Activated CD8-positive, alpha-beta memory T cell treated with anti-CD3 and anti-CD28 coated beads, Interleukin-2, amount 50 U/mL, for 24 hours (primary cell): ENCODE results near the gene CCDC78.
A peak's percentile ranks its signal among the peaks of the same experiment; 100 is the strongest.

ENCODE experiments used
- DNase-seq: peaks from one replicate; pipeline ENCODE4 v3.0.0-alpha.2; 2020; ENCODE audit errors: extremely low read depth

The CCDC78 gene

DNA sequence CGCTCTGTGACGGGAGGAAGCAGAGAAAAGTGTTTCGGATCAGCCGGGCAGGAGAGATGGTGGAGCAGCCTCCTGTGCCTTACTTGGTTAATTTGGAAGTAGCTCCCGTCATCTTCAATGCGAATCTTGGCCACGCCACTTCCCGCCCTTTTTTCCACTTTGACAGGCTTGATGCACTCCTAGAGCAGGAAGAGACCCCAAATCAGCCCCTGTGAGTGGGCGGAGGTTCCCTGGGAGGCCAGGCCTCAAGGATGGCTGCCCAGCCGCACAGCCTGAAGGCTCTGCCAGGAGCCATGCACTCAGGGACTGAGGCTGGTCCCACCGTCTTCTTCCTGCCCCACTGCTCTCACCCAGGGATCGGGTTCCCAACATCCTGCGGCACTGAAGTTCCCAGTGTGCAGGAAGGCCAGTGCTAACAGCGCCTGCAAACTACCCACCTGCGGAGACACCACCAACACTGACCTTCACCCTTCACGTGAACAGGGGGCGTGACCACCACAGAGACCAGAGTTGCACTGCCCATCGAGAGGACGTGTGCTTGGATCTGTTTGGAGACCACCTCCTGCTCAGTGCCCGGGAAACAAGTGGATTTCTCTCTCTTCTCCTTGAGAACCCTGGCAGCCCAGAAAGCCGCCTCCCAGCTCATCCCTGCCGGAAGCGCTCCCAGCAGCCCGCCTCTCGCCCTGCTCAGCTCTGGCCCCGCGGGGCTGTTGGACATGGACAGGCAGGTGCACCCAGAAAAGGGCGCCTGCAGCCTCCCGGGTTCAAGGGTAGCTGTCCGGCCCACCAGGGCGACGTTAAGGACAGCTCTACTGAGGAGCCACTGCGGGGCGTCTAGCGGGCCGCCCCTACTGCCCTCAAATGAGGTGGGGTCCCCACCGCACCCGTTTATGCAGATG, 13.6 kb upstream of the CCDC78 start:
- DNase-seq = no peak

GRCh38 chr16:736936-737481, 10.8 kb upstream of the CCDC78 start:
- no peak for DNase-seq

DNA sequence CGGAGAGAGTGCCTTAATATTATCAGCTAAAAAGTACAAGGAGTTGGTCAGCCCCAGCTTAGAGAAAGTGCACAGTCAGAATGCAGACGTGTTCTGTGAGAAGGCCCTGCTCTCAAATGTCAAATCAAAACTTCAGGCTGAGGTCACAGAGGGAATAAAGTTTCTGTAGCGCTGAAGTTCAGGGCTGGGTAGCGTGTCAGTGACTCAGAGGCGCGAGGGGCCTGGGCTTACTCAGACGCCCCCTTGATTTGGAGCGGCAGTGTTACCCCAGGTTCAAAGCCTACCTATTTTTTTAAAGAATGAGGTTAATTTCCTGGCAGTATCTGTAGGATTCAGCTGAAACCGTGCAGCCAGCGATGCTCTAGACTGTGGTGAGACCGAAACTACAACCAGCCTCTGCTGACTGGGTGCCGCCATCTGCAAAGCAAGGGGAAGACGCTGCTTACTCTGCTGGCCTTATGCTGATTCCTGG, 9.8 kb upstream of the CCDC78 start:
- DNase-seq = peak; percentile 29

GRCh38 chr16:734981-735881, 9.0 kb upstream of the CCDC78 start:
- no peak for DNase-seq

DNA sequence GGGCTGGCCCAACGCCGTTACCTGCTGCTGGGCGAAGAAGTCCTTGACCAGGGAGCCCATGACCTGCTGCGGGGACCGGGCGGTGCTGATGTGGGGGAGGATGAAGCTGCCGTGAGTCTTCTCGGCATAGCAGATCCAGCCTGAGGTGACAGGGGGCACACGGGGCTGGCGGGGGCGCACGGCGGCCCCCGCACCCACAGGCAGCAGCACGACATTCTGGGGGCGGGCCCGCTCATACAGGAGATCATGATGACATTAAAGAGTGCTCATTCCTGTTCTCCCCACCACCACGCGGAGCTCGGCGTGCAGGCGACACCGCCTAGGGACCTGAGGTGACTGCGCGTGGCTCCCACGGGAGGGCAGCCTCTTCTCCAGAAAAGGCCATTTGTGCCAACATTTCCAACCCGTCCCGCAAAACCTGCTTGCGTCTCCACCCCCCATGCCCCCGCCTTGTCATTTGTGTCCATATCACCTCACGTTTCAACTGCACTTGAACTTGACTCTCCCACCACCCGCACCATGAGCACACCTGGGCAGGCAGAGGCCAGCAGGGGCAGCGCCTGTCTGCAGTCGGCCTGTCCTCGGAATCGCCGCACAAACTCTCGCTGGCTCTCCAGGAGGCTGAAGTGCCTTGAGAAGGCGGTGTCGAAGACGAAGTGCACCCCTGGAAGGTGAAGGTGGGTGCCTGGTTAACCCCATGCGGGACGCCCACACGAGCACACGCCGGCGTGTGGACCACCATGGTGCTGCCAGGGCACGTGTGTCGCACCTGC, 8.2 kb upstream of the CCDC78 start:
- no peak for DNase-seq

GRCh38 chr16:733382-734207, 7.4 kb upstream of the CCDC78 start:
- no peak for DNase-seq

DNA sequence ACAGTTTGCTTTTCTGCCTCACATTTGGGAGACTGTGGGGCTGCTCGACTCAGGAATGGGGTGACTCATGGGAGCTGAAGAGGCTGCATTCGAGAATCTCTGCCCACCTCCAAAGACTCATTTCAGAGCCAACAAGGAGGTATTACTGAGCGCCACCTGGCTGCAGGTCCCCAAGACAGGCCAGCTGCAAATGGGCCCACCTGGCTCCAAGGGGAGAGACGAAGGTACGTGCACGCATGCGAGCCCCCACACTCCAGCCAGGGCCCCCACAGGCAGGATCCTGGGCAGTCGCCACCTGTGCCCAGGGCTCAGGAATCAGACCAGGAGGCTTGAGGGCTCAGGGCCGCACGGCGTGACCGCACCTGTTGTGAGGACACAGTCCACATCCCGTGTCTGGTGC, 6.7 kb upstream of the CCDC78 start:
- no peak for DNase-seq

GRCh38 chr16:732332-732731, 6.1 kb upstream of the CCDC78 start:
- no peak for DNase-seq

GRCh38 chr16:730666-731509, 4.6 kb upstream of the CCDC78 start:
- no peak for DNase-seq

DNA sequence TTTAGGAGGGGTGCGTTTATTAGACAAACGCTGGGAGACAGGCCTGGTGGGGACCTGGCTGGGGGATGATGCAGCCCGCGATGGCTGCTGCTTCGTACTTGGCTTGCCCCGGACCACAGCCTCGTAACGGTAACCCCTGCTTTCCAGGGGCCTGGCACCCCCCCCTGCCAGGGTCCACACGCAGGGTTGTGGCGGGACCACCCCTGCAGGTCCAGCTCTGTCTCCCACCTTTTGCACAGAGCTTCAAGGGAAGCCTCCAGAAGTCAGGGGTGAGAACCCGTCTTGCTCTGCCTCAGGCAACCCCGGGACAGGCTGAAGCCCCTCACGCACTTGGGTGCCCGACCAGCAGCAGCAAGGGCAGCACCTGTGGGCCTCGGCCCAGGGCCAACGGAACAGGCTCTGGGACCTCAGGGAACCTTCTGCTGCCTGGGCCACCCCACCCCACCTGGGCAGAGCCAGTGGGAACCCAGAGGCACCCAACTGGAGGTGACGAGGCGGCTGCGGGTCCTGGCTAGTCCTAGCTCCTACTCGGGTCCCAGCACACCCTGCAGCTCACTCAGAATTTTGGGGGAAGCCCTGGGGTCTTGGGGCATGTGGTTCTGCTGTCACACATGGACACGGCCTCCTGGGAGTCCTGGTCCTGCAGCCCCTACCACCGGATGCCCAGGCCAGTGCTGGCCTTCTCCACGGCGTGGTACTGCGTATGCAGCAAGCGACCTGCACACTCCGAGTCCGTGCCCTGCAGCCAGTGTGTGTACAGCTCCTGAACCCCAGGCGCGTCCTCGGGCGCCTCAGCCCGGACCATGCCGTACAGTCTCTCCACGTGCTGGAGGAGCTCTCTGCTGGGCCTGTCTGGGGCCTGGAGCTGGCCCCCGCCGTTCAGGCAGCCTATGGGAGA, 3.8 kb upstream of the CCDC78 start:
- DNase-seq = no peak

- no peak for DNase-seq
Observed at GRCh38 chr16:728890-729744, 2.9 kb upstream of the CCDC78 start.

DNA sequence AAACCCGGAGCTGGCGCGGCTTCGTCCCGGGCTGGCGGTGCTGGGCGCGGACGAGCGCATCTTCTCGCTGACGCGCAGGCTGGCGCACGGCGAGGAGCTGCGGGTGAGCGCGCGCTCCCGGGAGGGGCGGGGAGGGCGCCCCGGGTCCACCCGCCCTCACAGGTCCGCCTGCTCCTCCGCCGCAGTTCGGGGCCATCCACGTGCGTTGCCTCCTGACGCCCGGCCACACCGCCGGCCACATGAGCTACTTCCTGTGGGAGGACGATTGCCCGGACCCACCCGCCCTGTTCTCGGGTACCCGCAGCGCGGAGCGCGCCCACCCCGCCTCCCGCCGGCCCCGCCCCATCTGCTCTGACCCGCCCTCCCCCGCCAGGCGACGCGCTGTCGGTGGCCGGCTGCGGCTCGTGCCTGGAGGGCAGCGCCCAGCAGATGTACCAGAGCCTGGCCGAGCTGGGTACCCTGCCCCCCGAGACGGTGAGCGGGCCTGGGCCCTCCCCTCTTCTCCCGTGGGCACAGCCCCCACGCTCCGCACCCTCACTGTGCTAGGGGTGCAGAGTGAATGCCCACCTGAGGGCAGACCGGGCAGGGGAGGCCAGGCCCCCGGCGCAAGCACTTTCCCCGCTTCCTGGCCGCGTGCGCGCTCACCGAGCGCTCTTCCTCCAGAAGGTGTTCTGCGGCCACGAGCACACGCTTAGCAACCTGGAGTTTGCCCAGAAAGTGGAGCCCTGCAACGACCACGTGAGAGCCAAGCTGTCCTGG, 2.1 kb upstream of the CCDC78 start:
- no peak for DNase-seq

DNA sequence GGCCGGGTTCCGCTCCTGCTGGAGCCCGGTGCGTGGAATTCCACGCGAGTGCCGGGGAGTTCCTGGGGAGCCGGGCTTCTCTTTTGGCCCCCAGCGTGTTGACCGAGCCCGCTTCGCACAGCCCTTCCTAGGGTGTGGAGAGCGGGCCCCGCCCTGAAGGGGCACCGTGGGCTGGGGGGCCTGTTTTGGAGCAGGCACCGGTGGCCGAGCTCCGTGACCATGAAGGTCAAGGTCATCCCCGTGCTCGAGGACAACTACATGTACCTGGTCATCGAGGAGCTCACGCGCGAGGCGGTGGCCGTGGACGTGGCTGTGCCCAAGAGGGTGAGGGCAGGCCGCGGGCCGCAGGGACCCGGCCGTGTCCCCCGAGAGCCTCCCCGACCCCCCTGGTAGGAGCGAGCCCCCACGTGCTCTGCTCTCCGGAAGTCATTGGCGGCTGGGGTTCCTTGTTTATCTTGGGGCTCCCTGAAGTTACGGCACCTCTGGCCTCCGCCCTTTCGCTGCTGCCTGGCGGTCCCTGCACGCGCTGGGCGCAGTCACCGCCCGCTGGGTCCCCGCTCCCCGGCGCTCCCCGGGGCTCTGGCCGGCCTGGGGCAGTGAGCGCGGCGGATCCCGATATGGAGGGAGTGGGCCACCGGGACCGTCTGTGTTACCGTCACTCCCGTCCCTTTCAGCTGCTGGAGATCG, 1.2 kb upstream of the CCDC78 start:
- DNase-seq = no peak

GRCh38 chr16:726188-726437, 130 bp downstream of the CCDC78 start:
- DNase-seq = no peak

- no peak for DNase-seq
Observed at GRCh38 chr16:725463-726187, 618 bp downstream of the CCDC78 start.

GRCh38 chr16:725041-725376, 1.2 kb downstream of the CCDC78 start:
- DNase-seq = no peak
